Type B pancreatic cell (in vitro differentiated cells): Measurements from ENCODE around the gene DNAJC2. TPM values are rescaled to one million over a fixed set of nuclear protein-coding genes. Genes with fewer than 3 reads are reported as not detected.

Experiments
- total RNA-seq: library from RNA; stranded (reverse); gene quantifications from 2 replicates; pipeline ENCODE4 v1.2.1, GENCODE V29; 2021; ENCODE audit warnings: low replicate concordance

DNAJC2 gene
- total RNA-seq, 1 donor from 2014 or later = 28.2 TPM

Other genes starting within 250 kb of the DNAJC2 start
- 17.0 and 27.1 TPM in 2 replicates for gene NAPEPLD, start 195.7 kb downstream of the DNAJC2 start, total RNA-seq
- 70.8 and 72.0 TPM in 2 replicates for gene PMPCB, start 47.3 kb downstream of the DNAJC2 start, total RNA-seq
- 108 and 109 TPM in 2 replicates for gene PSMC2, start 2.9 kb upstream of the DNAJC2 start, total RNA-seq
- not detected in 2 replicates for gene SLC26A5, start 101.4 kb upstream of the DNAJC2 start, total RNA-seq